Measurements from ENCODE around the gene NBPF11.
"Not testable (repeated sequence)": the region's sequence is repeated elsewhere in the genome, so short reads cannot be mapped to it uniquely, and the experiment has no call there.

NBPF11 gene

DNA sequence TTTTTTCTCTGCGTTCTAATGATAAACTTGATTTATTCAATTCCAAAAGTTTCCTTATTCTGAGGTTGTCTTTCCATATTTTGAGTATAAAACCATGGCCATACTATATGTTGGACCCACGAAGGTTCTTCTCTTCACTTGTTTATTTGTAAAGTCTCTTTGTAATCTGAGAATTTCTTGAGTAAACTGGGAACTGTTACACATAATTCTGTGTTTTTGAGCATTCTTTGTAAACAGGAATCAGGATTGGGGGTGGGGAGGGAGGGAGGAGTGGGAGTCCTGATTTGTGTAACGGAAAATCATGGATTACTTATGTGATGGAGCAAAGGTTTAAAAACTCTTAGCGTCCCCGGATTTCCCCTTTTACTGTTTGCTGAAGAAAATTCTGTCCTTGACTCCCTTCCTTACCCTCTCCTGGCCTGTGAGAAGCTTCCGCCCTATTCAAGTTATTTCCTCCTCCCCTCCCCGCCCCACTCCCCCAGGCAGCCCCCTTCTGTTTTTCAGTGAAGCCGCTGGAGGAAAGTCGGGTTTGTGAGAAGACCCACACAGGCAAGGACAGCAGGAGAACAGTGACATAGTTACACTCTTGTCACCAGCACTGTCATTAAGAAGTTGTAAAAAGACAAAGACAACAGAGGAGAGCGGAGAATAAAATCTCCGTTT is 6.4 kb upstream of the NBPF11 start:
- no peak overlapping the region for H3K4me3 Mint-ChIP-seq
- H3K27me3 Mint-ChIP-seq (ENCODE audit: low read depth) = peaks cover 28% of the 10 kb centered on the region
- no peaks in the 10 kb centered on the region for H3K9me3 Mint-ChIP-seq
- H3K27ac Mint-ChIP-seq = no peak overlapping the region
- H3K36me3 Mint-ChIP-seq (ENCODE audit: low read depth) = no peaks in the 10 kb centered on the region
- peaks cover 7% of the 10 kb centered on the region for H3K4me1 Mint-ChIP-seq (ENCODE audit: low read depth)

DNA sequence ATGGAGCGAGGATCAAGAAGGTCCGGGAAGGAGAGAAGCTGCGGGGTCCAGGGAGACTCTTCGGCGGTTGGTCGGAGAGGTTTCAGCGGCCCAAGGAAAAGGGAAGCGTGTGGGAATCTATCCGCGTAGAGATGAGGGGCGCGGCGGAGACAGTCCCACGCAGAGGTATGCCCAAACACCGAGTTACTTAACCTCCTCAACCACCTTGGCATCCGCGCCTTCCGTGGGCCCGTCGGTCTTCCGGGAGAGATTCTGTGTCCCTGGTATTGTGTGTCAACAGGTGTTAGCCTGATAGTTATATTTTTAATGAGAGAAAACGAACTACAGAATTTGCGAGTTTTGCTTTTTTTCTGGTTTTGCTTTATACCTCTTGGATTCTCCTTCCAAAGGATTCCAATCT is 5.7 kb upstream of the NBPF11 start:
- H3K4me3 Mint-ChIP-seq; H3K27ac Mint-ChIP-seq; H3K36me3 Mint-ChIP-seq (ENCODE audit: low read depth); H3K9me3 Mint-ChIP-seq; H3K4me1 Mint-ChIP-seq (ENCODE audit: low read depth): not testable (repeated sequence)
- H3K27me3 Mint-ChIP-seq (ENCODE audit: low read depth) = peaks cover 27% of the 10 kb centered on the region

DNA sequence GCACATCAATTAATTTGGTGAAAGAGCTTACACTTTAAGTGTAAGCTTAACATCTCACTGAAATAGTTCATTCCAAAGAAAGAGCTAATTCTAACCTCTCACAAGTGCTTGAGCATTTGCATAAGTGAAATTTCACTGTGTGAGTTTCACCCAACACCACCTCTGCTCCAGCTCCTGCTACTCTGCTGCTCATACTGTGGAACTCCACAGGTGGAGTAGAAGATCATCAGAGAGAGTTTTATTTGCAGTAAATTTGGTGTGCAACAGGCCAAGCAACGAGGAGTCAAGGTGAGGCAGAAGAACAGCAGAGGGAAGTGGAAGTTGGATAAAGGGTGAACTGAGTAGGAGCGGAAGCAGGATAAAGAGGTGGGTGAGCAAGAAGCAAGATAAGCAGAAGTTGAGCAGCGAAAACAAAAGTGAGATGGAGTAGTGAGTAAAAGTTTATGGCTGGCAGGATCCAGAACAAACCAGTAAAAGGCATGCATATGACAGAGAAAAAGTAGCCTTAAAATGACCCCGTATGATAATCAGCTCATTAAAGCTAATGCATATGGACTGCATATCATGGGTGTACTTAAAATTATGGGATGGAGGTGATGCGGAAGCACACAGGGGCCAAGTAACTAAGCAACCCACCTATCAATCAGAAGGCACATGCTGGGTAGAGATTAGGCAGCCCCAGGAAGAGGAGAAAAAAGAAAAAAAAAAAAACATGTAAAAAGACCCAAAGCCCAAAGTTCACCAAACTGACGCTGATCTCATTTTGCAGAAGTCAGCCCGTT is 3.6 kb upstream of the NBPF11 start:
- H3K4me1 Mint-ChIP-seq (ENCODE audit: low read depth) = peaks cover 13% of the 10 kb centered on the region
- not testable (repeated sequence) for H3K4me3 Mint-ChIP-seq; H3K36me3 Mint-ChIP-seq (ENCODE audit: low read depth); H3K9me3 Mint-ChIP-seq; H3K27ac Mint-ChIP-seq
- H3K27me3 Mint-ChIP-seq (ENCODE audit: low read depth) = peaks cover 27% of the 10 kb centered on the region

DNA sequence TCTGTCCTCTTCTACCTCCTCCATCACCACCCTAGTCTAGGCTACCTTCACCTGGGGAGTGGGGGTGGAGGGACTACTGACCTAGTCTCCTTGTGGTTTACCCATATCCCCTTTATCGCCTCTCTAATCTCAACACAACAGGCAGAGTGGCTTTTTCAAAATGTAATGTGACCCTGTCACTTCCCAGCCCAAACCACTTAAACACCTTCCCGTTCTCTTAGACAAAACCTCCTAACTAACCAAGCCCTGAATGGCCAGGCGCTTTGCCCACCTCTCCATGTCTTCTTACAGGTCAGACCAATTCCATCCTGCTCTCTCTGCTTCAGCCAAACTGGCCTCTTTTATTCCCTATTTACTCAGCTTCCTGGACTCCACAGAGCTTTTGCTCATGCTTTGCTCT is 714 bp upstream of the NBPF11 start:
- H3K9me3 Mint-ChIP-seq; H3K36me3 Mint-ChIP-seq (ENCODE audit: low read depth); H3K4me1 Mint-ChIP-seq (ENCODE audit: low read depth): not testable (repeated sequence)
- peaks cover 11% of the 10 kb centered on the region for H3K27me3 Mint-ChIP-seq (ENCODE audit: low read depth)
- H3K27ac Mint-ChIP-seq = peak overlapping the region; percentile 80
- H3K4me3 Mint-ChIP-seq = peak overlapping the region; percentile 80

DNA sequence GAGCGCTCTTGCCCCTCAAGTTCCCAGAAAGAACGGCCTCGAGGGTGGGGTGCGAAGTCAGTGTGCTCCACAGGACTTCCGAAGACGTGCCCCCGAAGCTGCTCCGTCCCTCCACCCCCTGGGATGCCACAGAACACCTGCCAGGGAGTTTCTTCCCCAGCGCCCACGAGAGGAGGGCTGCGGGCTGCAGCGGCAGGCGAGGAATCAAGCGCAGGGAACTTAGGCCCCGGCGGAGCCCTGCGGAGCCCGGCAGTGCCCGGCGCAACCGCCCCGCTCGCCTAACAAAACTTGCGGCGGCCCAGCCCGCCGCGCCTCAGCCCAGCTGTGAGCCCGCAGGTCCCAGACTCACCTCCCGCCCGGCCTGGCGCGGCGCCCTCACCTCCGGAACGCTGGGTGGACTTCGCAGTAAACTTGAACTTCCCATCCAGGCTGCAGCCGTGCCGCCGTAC is 686 bp downstream of the NBPF11 start:
- H3K27ac Mint-ChIP-seq; H3K36me3 Mint-ChIP-seq (ENCODE audit: low read depth); H3K4me1 Mint-ChIP-seq (ENCODE audit: low read depth); H3K9me3 Mint-ChIP-seq: not testable (repeated sequence)
- peaks cover 11% of the 10 kb centered on the region for H3K27me3 Mint-ChIP-seq (ENCODE audit: low read depth)
- H3K4me3 Mint-ChIP-seq = peak overlapping the region; percentile 93

DNA sequence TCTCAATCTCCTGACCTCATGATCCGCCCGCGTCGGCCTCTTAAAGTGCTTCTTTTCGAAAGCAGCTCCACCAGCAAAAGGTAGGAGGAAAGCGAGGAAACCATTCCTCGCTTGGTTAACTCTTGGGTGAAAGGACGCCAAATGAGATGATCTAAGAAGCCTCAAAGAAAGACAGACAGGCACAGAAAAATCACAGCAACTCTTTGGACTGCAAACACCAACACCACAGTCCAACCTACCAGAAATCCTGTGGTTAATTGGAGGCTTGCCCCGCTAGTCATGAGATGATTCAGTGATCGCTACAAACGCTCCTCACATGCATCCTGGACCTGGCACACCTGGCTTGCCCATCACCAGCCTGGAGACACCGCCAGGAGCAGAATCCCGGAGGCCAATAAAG is 1.1 kb downstream of the NBPF11 start:
- not testable (repeated sequence) for H3K27me3 Mint-ChIP-seq (ENCODE audit: low read depth); H3K36me3 Mint-ChIP-seq (ENCODE audit: low read depth); H3K27ac Mint-ChIP-seq; H3K9me3 Mint-ChIP-seq; H3K4me1 Mint-ChIP-seq (ENCODE audit: low read depth)
- peak overlapping the region; percentile 93 for H3K4me3 Mint-ChIP-seq

DNA sequence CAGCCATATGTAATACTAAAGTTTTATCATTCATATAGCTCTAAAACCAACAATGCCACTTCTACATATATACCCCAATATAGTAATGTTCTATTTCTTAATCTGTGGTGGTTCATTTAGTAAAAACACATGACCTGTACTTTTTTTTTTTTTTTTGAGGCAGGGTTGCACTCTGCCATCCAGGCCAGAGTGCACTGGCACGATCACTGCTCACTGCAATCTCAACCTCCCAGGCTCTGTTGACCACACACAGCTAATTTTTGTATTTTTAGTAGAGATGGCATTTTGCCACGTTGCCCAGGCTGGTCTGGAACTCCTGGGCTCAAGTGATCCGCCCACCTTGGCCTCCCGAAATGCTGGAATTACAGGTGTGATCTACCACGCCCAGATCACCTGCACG is 2.1 kb downstream of the NBPF11 start:
- H3K36me3 Mint-ChIP-seq (ENCODE audit: low read depth); H3K4me3 Mint-ChIP-seq; H3K4me1 Mint-ChIP-seq (ENCODE audit: low read depth); H3K9me3 Mint-ChIP-seq; H3K27me3 Mint-ChIP-seq (ENCODE audit: low read depth); H3K27ac Mint-ChIP-seq: not testable (repeated sequence)

DNA sequence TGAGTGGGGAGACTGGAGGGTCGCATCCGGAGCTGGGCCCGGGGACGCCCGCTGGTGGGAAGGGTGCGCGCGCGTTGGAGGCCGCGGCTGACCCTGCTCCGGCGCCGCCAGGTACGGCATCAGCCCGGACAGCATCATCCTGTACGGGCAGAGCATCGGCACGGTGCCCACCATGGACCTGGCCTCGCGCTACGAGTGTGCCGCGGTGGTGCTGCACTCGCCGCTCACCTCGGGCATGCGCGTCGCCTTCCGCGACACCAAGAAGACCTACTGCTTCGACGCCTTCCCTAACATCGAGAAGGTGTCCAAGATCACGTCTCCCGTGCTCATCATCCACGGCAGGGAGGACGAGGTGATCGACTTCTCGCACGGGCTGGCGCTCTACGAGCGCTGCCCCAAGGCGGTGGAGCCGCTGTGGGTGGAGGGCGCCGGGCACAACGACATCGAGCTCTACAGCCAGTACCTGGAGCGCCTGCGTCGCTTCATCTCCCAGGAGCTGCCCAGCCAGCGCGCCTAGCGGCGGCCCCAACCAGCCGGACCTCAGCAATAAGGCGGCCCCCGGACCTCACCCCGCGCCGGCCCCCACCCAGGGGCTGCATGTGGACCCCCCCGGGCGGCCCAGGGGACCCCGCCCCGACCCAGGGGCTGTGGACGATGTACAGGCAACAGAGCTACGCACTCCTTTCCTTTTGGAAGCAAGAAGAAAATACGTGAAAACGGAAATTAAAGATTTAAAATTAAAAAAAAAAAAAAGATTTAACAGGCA is 2.8 kb downstream of the NBPF11 start:
- H3K4me3 Mint-ChIP-seq; H3K27me3 Mint-ChIP-seq (ENCODE audit: low read depth); H3K9me3 Mint-ChIP-seq; H3K27ac Mint-ChIP-seq; H3K4me1 Mint-ChIP-seq (ENCODE audit: low read depth); H3K36me3 Mint-ChIP-seq (ENCODE audit: low read depth): not testable (repeated sequence)

DNA sequence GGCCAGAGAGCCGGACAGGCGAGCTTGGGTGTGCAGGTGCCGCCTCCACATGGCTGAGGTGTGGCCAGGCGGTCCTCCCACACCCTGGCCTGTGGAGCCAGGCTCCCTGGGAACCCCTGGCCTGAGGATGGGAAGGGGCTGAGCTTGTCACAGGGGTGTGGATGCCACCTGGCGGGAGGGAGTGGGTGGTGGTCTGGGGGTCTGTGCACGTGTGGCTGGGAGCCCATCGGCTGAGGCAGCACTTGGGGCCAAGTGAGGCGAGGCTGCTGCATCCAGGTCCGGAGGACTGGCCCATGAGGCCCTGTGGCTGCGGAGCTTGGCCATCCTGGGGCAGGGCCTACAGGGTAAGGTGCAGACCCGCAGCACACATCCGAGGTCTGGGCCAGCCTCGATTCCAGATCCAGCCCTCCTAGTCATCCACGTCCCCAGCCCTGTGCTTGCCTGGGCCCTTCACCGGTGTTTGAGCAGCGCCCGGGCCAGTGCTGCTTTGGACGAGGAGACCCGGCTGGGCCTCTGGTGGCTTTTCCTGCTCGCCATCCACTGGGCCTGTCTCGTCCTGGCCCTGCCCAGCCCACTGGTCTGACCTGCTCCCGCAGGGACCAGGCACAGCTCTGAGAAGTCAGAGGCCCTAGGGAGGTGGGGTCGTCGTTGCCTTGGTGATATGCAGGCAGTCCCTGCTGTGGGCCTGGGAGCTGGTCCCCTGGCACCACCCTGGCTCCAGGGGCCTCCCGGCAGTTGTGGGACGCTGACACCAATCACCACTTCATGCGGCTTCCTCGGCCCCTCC is 4.8 kb downstream of the NBPF11 start:
- H3K4me1 Mint-ChIP-seq (ENCODE audit: low read depth); H3K4me3 Mint-ChIP-seq: not testable (repeated sequence)

DNA sequence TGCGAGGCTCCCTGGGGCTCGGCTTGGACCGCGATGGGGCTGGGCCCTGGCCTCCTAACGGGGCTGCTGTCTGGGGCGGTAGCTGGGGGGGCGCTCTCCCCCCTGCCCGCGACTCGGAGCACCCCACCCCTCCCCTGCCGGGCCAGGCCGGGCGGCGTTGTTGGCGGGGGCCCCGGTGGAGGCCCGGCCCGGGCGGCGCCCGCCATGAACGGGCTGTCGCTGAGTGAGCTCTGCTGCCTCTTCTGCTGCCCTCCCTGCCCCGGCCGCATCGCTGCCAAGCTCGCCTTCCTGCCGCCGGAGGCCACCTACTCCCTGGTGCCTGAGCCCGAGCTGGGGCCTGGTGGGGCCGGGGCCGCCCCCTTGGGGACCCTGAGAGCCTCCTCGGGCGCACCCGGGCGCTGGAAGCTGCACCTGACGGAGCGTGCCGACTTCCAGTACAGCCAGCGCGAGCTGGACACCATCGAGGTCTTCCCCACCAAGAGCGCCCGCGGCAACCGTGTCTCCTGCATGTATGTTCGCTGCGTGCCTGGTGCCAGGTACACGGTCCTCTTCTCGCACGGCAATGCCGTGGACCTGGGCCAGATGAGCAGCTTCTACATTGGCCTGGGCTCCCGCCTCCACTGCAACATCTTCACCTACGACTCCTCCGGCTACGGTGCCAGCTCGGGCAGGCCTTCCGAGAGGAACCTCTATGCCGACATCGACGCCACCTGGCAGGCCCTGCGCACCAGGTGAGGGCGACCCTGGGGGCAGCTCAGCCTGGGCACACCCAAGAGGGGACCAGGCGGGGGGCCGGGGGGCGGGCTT is 5.7 kb downstream of the NBPF11 start:
- not testable (repeated sequence) for H3K4me3 Mint-ChIP-seq; H3K27ac Mint-ChIP-seq; H3K4me1 Mint-ChIP-seq (ENCODE audit: low read depth); H3K27me3 Mint-ChIP-seq (ENCODE audit: low read depth); H3K36me3 Mint-ChIP-seq (ENCODE audit: low read depth); H3K9me3 Mint-ChIP-seq

More for the DNA sequence above, 4.8 kb downstream of the NBPF11 start:
- H3K27me3 Mint-ChIP-seq (ENCODE audit: low read depth); H3K9me3 Mint-ChIP-seq; H3K36me3 Mint-ChIP-seq (ENCODE audit: low read depth); H3K27ac Mint-ChIP-seq: not testable (repeated sequence)

DNA sequence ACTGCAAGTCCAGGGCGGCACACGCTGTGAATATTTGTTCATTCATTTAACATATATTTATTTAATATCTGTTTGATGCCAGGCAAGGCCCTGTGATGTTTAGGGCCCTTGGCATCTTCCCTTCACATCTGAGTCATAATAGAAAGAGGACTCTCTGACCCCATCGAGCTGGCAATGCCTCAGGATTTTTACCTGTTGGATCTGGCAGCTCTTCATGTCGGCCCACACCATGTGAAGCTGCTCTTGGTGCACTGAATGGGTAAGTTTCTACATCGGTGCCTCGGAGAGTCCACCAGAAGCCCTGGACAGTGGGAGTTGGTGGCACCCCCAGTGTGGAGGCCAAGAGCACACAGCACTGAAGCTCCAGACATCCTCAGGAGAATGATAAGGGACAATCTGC is 8.9 kb downstream of the NBPF11 start:
- not testable (repeated sequence) for H3K27me3 Mint-ChIP-seq (ENCODE audit: low read depth); H3K36me3 Mint-ChIP-seq (ENCODE audit: low read depth); H3K9me3 Mint-ChIP-seq; H3K27ac Mint-ChIP-seq; H3K4me3 Mint-ChIP-seq; H3K4me1 Mint-ChIP-seq (ENCODE audit: low read depth)

DNA sequence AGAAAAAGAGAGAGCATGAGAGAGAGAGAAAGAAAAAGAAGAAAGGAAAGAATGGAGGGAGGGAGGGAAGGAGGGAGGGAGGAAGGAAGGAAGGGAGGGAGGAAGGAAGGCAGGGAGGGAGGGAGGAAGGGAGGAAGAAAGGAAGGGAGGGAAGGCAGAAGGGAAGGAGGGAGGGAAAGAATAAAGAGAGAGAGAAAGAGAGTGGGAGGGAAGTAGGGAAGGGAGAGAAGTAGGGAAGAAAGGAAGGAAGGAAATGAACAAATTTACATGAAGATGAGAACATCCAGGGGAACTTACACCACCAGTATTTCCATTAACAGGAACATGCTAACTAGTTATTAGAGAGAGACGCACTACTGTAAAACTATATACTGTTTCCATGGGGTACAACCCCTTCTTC is 10.1 kb downstream of the NBPF11 start:
- H3K9me3 Mint-ChIP-seq; H3K4me1 Mint-ChIP-seq (ENCODE audit: low read depth); H3K36me3 Mint-ChIP-seq (ENCODE audit: low read depth); H3K27me3 Mint-ChIP-seq (ENCODE audit: low read depth); H3K4me3 Mint-ChIP-seq; H3K27ac Mint-ChIP-seq: not testable (repeated sequence)

DNA sequence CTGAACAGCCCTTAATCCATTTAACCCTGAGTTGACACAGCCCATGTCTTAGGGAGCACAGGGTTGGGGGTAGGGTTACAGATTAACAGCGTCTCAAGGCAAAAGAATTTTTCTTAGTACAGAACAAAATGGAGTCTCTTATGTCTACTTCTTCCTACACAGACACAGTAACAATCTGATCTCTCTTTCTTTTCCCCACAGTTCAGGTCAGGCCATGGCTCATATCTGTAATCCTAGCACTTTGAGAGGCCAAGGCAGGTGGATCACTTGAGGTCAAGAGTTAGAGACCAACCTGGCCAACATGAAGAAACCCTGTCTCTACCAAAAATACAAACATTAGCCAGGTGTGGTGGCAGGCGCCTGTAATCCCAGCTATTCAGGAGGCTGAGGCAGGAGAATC is 13.5 kb downstream of the NBPF11 start:
- H3K36me3 Mint-ChIP-seq (ENCODE audit: low read depth); H3K9me3 Mint-ChIP-seq; H3K27ac Mint-ChIP-seq; H3K4me3 Mint-ChIP-seq; H3K4me1 Mint-ChIP-seq (ENCODE audit: low read depth); H3K27me3 Mint-ChIP-seq (ENCODE audit: low read depth): not testable (repeated sequence)

DNA sequence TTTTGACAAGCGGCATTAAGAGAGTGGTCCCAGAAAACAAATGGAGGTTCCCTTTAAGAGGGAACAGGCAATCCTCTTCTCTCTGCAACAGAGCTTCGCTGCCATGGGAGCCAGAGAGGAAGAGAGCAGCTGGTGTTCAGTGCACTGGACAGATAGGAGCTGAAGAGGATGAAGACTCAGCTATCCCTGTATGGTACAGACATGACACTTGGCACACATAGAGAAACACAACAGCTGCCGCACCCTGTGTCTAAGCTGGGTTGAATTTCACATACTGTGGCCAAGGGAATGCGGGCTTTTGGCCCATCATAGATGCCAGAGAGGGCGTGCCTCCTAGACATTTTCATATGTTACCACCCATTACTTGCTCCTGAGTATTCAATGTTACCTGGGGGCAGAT is 29.7 kb downstream of the NBPF11 start:
- not testable (repeated sequence) for H3K36me3 Mint-ChIP-seq (ENCODE audit: low read depth); H3K4me1 Mint-ChIP-seq (ENCODE audit: low read depth); H3K9me3 Mint-ChIP-seq; H3K27me3 Mint-ChIP-seq (ENCODE audit: low read depth); H3K4me3 Mint-ChIP-seq; H3K27ac Mint-ChIP-seq

Data from T-helper 1 cell treated with Interleukin-12 subunit alpha and Interleukin-12 subunit beta and Interleukin-4 antibody, amounts not matched to agents 30 μg/mL and 1 μg/mL, for 36 hours (primary cell).